PFSK-1 (cell line): ENCODE measurements around the gene PHF13.

Experiments used
- POLR2AphosphoS5 ChIP-seq: IDR thresholded peaks from 2 replicates; pipeline ENCODE4 v1.6.1; 2012; ENCODE audit warnings: low read depth, mild to moderate bottlenecking, control low read depth, low read length, moderate library complexity
- REST ChIP-seq, 2 experiments: IDR thresholded peaks; 2 replicates each; pipeline versions ENCODE4 v1.6.1 to v1.8.0; 2011 to 2012; ENCODE audit warnings: low read depth in 2 of 2, low read length in 2 of 2, control low read depth in 1 of 2, inconsistent platforms in 1 of 2, mild to moderate bottlenecking in 1 of 2, moderate library complexity in 1 of 2; ENCODE audit not compliant: insufficient read depth in 1 of 2
- TAF1 ChIP-seq: IDR thresholded peaks from 2 replicates; pipeline ENCODE4 v1.6.1; 2012; ENCODE audit warnings: low read length, control low read depth, borderline replicate concordance; ENCODE audit not compliant: insufficient read depth

GRCh38 chr1:6590046-6590445, 23.5 kb upstream of the PHF13 start:
- TF ChIP-seq TAF1 (no peak), POLR2AphosphoS5 (no peak), REST (IDR thresholded peaks at IDR 0.05; ENCODE audit: insufficient read depth in 1 of 2, low read depth in 2 of 2, low read length in 2 of 2) (no peak)
